ENCODE results near the gene TMEM236.

Gene TMEM236

DNA sequence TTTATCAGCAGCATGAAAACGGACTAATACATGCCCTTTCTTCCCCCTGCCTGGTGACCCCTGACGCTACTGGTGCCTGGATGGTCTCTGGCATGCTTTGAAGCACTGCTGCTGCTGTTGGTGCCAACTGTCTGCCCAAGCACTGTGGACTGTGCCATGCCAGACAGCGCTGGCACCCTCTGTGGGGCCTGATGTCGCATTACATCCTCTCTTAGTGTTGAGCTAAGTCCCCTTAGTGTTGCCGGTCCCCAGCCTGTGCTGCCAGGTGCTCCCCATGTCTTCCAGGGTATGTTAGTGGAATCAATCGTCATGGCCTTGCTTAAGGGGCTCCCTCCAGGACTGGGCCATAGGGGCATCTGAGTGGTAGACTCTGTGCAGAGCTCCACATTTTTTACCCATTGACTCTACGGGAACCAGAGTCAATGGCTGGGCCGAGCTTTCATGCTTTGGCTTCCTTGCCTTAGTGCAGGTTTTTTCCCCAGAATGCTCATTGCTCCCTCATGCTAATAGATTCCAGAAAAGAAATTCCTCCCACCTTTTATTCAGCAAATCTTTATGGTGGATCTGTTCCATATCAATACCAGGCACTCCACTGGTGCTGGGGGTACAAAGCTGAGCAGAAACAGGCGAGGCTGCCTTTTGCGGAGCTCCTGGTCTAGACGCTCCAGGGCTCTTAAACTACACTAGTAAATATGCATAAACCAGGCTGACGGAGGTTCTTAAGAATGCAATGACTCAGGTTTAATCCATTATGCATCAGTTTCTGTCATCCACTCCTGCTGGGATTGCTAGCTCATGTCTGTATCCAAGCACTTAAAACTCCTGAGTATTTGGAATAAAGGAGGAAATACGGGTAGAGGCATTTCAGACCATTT is 35.3 kb downstream of the TMEM236 start:
- DNase-seq (ENCODE audit: low spot score), result no peak

GRCh38 chr10:17788646-17789045 is 36.6 kb downstream of the TMEM236 start:
- DNase-seq (ENCODE audit: low spot score), result no peak

GRCh38 chr10:17789396-17789795 is 37.4 kb downstream of the TMEM236 start:
- DNase-seq (ENCODE audit: low spot score), result no peak

DNA sequence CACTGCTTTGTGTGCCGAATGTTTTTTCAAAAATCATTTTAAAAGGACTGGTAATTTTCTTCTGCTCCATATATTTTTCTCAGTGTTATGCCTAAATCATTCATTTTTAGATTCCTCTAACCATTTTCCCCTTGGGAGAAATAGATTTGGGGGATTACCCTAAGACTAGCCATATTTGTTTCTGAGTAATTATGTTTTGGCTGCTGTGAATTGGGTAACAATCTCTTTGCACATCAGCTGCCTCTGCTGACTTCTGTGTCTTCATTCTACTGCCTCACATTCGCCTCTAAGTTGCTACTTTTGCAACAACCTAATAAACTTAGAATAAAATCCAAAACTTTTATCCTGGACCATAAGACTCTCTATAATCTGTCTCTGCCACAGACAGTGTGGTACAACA is 38.6 kb downstream of the TMEM236 start:
- DNase-seq (ENCODE audit: low spot score), result no peak

GRCh38 chr10:17792991-17793390 is 41.0 kb downstream of the TMEM236 start:
- no peak for DNase-seq (ENCODE audit: low spot score)

- DNase-seq (ENCODE audit: low spot score), result no peak
Measured at GRCh38 chr10:17793823-17794644, 42.0 kb downstream of the TMEM236 start.

DNA sequence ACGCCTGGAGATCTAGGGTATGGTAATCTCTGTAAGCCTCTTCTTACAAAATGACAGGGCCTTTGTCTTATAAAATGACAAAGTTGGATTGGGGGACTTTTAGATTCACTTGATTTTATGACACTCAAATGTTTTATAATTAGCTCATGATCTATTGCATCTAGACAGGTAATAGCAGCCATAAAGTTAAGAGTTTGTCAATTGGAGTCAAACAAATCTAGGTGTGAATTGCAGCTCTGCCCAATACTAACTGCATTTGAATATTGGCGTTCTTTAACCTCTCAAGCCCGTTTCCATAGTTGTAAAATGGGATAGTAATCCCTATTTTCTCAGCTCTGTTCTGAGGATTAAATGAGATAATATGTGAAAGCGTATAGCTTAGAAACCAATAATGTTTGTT is 43.1 kb downstream of the TMEM236 start:
- no peak for DNase-seq (ENCODE audit: low spot score)

GRCh38 chr10:17795813-17796594 is 44.0 kb downstream of the TMEM236 start:
- no peak for DNase-seq (ENCODE audit: low spot score)

- DNase-seq (ENCODE audit: low spot score), result no peak
Measured at GRCh38 chr10:17801507-17801906, 49.5 kb downstream of the TMEM236 start.

GRCh38 chr10:17802350-17802749 is 50.3 kb downstream of the TMEM236 start:
- DNase-seq (ENCODE audit: low spot score), result no peak

GRCh38 chr10:17802976-17803375 is 51.0 kb downstream of the TMEM236 start:
- no peak for DNase-seq (ENCODE audit: low spot score)

GRCh38 chr10:17805330-17805729 is 53.3 kb downstream of the TMEM236 start:
- no peak for DNase-seq (ENCODE audit: low spot score)

DNA sequence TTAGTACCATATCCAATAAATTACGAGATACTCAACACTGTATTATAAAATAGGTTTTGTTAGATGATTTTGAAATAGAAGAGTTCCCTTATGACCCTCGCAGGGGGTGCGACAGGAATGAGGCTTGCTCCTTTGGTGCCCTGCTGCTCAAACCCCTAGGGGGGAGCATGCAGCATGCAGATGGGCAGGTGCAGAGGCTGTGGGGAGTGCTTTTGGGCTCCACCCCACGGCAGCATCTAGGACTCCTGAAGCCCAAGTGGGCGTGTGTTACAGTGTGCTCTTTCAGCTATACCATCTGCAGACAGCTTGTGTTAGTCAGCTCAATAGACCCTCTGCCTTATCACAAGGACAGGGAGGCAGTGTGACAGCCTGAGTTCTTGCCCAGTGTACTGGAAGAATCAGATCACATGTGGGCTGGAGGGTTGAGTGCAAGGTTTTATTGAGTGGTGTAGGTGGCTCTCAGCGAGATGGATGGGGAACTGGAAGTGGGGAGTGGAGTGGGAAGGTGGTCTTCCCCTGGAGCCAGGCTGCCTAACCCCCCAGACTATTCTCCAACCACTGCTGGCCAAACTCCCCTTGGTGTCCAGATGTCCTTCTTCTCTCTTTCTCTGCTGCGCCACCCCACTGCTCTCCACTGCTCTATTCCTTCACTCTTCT is 54.0 kb downstream of the TMEM236 start:
- no peak for DNase-seq (ENCODE audit: low spot score)

DNA sequence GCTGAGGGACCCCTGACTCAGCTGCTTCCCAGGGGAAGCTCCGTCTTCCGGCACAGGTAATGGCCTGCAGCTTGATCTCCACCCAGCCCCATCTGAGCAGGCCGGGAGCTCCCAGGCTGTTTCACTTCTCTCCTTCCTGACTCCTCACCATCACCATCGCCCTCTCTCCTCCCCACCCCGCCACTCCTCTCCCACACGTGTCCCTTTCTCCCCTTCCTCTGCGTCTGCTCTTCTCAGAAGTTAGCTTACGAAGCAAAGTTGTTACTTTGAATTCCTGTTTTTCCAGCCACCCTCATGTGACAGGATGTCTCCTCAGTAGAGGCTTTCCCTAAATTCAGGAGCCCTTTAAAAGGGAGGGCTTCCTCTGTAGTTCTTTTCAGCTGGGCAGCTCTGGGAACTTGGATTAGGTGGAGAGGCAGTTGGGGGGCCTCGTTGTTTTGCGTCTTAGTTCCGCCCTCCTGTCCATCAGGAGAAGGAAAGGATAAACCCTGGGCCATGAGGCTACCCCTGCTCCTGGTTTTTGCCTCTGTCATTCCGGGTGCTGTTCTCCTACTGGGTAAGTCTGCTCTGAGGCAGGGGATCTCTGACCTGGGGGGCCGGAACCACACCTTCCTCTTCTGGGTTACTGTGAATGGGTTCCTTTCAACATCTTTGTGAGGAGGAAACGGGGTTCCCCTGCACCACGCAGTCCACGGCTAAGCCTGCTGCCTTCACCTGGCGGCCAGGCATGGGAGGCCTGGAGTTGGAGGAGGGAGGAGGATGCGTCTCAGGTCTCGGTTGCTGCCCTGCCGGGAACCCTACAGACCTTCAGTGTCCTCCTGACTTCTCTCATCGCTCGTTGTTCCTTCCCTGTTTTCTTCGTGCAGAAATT is 57.2 kb downstream of the TMEM236 start, which contains the start of gene MRC1:
TSS of gene MRC1 (plus strand) at position 378 of the 871 bp plus-strand sequence. CDS start at position 496, 118 bp downstream.
- no peak for DNase-seq (ENCODE audit: low spot score)

DNA sequence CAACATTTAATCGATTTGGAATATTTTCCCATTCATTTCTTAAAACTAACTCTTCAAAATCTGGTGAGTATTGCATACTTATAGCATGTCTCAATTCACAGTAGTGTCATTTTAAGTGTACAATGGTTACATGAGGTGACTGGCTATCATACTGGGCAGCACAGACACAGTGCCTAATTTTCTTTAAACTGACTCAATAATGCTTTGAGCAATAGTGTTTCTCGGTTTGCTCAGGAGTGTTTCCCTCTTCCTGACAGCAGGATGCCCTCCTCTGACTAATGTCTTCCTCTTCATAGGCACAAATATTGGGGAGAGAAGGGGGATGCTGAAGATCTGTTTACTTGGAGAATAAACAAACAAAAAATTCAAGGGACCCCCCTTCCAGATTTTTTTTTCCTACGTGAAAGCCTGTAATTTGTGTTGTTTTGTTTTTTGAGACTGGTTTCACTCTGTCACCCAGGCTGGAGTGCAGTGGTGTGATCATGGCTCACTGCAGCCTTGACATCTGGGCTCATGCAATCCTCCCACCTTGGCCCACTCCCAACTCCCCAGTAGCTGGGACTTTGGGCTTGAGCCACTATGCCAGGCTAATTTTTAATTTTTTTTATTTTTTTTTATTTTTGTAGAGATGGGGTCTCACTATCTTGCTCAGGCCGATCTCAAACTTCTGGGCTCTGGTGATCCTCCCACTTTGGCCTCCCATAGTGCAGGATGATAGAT is 59.3 kb downstream of the TMEM236 start:
- no peak for DNase-seq (ENCODE audit: low spot score)

DNA sequence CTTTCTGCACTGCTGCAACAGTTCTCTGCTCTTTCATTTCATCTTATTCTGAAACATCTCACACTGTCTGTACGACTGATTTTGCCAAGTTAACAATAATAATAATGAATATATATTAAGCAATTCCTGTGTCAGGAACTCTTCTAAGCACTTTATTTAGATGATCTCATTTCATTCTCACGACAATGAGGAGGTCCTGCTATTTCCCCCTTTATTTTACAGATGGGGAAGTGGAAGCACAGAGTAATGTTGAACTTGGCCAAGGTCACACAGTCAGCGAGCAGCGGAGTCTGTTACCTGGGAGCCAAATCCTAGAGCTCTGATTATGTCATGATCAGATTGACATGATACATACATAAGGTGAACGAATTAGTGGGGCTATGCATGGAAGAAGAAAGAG is 63.0 kb downstream of the TMEM236 start:
- DNase-seq (ENCODE audit: low spot score), result no peak

GRCh38 chr10:17816199-17816598 is 64.2 kb downstream of the TMEM236 start:
- no peak for DNase-seq (ENCODE audit: low spot score)

- no peak for DNase-seq (ENCODE audit: low spot score)
Measured at GRCh38 chr10:17817316-17817715, 65.3 kb downstream of the TMEM236 start.

- DNase-seq (ENCODE audit: low spot score), result no peak
Measured at GRCh38 chr10:17817790-17818189, 65.8 kb downstream of the TMEM236 start.

GRCh38 chr10:17819836-17820235 is 67.8 kb downstream of the TMEM236 start:
- DNase-seq (ENCODE audit: low spot score), result no peak

Data from D341Med (cell line).